ENCODE results near the gene SPRED3. TPM values are rescaled to one million over a fixed set of nuclear protein-coding genes. Genes with fewer than 3 reads are reported as not detected.

SPRED3 gene
- total RNA-seq, 1 donor from 2014 or later: 2.4 TPM

DNA sequence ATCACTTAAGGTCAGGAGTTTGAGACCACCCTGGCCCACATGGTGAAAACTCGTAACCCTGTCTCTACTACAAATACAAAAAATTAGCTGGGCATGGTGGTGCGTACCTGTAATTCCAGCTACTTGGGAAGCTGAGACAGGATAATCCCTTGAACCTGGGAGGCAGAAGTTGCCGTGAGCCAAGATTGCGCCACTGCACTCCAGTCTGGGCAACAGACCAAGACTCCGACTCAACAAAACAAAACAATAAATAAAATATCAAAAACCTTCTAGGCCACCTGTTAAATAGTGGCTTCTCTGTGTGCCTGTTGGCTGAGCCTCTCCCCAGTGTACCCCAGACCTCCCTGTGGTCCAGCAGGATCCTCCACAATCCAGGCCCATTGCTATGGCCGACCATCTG, 17.4 kb upstream of the SPRED3 start:
- Mint-ChIP-seq H3K27me3 (peaks cover 2% of the 10 kb centered on the region), H3K9me3 (no peaks in the 10 kb centered on the region), H3K4me3 (no peak overlapping the region), H3K27ac (no peak overlapping the region), H3K4me1 (peaks cover 18% of the 10 kb centered on the region), H3K36me3 (ENCODE audit: low read depth) (peaks cover 10% of the 10 kb centered on the region)
- ATAC-seq (ENCODE audit: low read depth) (no peak), DNase-seq (no peak)
- intact Hi-C loops (cut with micrococcal nuclease): no loop called here
- TF ChIP-seq, protein P1, sequence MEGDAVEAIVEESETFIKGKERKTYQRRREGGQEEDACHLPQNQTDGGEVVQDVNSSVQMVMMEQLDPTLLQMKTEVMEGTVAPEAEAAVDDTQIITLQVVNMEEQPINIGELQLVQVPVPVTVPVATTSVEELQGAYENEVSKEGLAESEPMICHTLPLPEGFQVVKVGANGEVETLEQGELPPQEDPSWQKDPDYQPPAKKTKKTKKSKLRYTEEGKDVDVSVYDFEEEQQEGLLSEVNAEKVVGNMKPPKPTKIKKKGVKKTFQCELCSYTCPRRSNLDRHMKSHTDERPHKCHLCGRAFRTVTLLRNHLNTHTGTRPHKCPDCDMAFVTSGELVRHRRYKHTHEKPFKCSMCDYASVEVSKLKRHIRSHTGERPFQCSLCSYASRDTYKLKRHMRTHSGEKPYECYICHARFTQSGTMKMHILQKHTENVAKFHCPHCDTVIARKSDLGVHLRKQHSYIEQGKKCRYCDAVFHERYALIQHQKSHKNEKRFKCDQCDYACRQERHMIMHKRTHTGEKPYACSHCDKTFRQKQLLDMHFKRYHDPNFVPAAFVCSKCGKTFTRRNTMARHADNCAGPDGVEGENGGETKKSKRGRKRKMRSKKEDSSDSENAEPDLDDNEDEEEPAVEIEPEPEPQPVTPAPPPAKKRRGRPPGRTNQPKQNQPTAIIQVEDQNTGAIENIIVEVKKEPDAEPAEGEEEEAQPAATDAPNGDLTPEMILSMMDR (IDR thresholded peaks at IDR 0.05): no peak
- ChIA-PET POLR2A (interaction anchor here (0.5 kb wide), 1 partner anchor 11 kb away, joined by 3 read pairs; no protein-coding TSS in a partner anchor), CTCF (no interaction called here)

DNA sequence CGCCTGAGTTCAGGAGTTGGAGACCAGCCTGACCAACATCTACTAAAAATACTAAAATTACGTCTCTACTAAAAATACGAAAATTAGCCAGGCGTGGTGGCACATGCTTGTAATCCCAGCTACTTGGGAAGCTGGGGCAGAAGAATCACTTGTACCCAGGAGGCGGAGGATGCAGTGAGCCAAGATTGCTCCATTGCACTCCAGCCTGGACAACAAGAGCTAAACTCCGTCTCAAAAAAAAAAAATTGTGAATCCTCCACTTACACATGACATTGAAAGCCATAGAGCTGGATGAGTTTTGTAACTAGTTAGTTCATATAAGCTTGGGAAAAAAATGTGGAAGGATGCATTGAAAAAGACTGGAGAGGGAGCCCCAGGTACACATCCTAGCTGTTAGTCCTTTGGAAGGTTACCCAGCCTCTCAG, 14.6 kb upstream of the SPRED3 start:
- H3K4me1 Mint-ChIP-seq: peaks cover 25% of the 10 kb centered on the region
- ChIA-PET CTCF (interaction anchor here (0.9 to 1.7 kb wide), 13 partner anchors 14 to 475 kb away, joined by 3 to 16 read pairs (median 5); partner anchors contain the start of genes CATSPERG, FAM98C and GGN), POLR2A (interaction anchor here (0.6 to 5.0 kb wide), 31 partner anchors 9 to 1625 kb away, joined by 3 to 82 read pairs (median 5); partner anchors contain the start of genes CATSPERG, ECH1, EIF3K and FAM98C)
- H3K27me3 Mint-ChIP-seq: peaks cover under 1% of the 10 kb centered on the region
- DNase-seq (no peak), ATAC-seq (ENCODE audit: low read depth) (no peak)
- no peaks in the 10 kb centered on the region for H3K9me3 Mint-ChIP-seq
- intact Hi-C loops (cut with micrococcal nuclease): loop anchor here (1.0 kb wide), 13 partner anchors 13 to 556 kb away; partner anchors contain the start of genes CATSPERG, EIF3K, FAM98C and GGN
- TF ChIP-seq, protein P1 (IDR thresholded peaks at IDR 0.05): no peak
- H3K27ac Mint-ChIP-seq: peak overlapping the region; percentile 86
- peaks cover 26% of the 10 kb centered on the region for H3K36me3 Mint-ChIP-seq (ENCODE audit: low read depth)
- H3K4me3 Mint-ChIP-seq: peak overlapping the region; percentile 100

DNA sequence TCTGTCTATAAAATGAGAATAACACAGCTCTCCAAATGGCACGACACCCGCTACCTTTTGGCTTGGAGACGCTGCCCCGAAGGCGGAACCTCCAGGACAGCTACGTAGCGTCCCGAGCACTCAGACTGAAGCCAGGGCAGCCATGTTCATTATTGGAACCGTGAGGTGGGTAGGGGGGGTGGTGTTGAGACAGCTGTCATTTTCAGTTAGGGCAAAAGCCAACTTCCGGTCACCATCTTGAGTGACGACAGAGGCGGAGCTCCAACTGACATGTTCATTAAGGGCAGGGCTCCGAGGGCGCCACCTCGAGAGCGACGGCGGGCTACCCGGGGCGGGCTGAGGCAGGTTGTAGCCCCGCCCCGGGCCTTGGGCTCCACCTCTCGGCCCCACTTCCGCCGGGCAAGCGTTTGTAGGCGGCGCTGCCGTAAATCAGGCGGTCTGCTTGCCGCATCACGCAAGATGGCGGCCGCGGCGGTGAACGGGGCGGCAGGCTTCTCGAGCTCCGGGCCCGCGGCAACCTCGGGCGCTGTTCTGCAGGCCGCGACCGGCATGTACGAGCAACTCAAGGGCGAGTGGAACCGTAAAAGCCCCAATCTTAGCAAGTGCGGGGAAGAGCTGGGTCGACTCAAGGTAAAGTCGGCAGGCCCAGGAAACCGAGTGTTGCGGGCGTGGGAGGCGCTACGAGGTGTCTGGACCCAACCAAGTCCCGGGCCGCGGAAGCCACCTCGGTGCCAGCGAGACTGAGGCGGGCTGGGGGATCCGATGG, 14.0 kb upstream of the SPRED3 start, which contains the start of gene PSMD8:
TSS of gene PSMD8 (plus strand) at position 240 of the 766 bp plus-strand sequence. CDS start at position 271, 31 bp downstream.
- DNase-seq: peak; percentile 96
- TF ChIP-seq, protein P1 (IDR thresholded peaks at IDR 0.05): no peak
- Mint-ChIP-seq H3K36me3 (ENCODE audit: low read depth) (peaks cover 32% of the 10 kb centered on the region), H3K9me3 (no peaks in the 10 kb centered on the region), H3K27me3 (no peaks in the 10 kb centered on the region), H3K4me1 (peaks cover 25% of the 10 kb centered on the region), H3K27ac (peak within 1 kb of the TSS; percentile 96), H3K4me3 (peak within 1 kb of the TSS; percentile 100)
- POLR2A ChIA-PET: interaction anchor here (0.6 to 5.0 kb wide), 34 partner anchors 8 to 1625 kb away, joined by 3 to 82 read pairs (median 5); partner anchors contain the start of genes CATSPERG, ECH1, EIF3K and FAM98C
- intact Hi-C loops (cut with micrococcal nuclease): loop anchor here (1.0 kb wide), 13 partner anchors 13 to 556 kb away; partner anchors contain the start of genes CATSPERG, EIF3K, FAM98C and GGN
- CTCF ChIA-PET: interaction anchor here (0.9 to 1.7 kb wide), 12 partner anchors 13 to 476 kb away, joined by 3 to 16 read pairs (median 6); partner anchors contain the start of genes CATSPERG, FAM98C and GGN
- ATAC-seq (ENCODE audit: low read depth): peak; percentile 96

DNA sequence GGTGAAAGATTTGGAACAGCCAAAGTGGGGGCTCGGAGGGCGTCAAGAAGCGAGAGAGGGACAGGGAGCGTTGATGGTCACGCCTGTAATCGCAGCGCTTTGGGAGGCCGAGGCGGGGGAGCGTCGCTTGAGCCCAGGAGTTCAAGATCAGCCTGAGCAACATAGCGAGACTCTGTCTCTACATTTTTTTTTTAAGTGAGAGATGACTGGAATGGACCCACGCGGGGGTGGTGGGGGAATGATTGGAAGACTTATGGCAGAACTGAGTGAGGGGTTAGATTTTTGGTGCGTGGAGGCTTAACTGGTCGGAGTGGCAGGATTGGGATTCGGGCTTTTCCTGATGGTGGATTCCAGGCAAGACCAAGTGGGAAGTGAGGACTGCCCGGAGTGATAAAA, 13.4 kb upstream of the SPRED3 start:
- Mint-ChIP-seq H3K4me3 (peak overlapping the region; percentile 100), H3K9me3 (no peaks in the 10 kb centered on the region), H3K27ac (peak overlapping the region; percentile 96), H3K4me1 (peaks cover 25% of the 10 kb centered on the region), H3K36me3 (ENCODE audit: low read depth) (peaks cover 37% of the 10 kb centered on the region), H3K27me3 (no peaks in the 10 kb centered on the region)
- TF ChIP-seq, protein P1 (IDR thresholded peaks at IDR 0.05): no peak
- ChIA-PET CTCF (interaction anchor here (1.1 to 1.7 kb wide), 4 partner anchors 15 to 142 kb away, joined by 3 to 14 read pairs (median 4); partner anchors contain the start of gene FAM98C), POLR2A (interaction anchor here (1.0 to 5.0 kb wide), 14 partner anchors 10 to 1061 kb away, joined by 5 to 82 read pairs (median 10); partner anchors contain the start of genes CATSPERG, EIF3K, FAM98C and GGN)
- DNase-seq: no peak
- ATAC-seq (ENCODE audit: low read depth): no peak
- intact Hi-C loops (cut with micrococcal nuclease): no loop called here
